Keratinocyte (primary cell): ENCODE results near the gene NDUFS6. TPM values are rescaled to one million over a fixed set of nuclear protein-coding genes. Genes with fewer than 3 reads are reported as not detected.

Experiments
- DNase-seq: peaks from one replicate; pipeline ENCODE4 v3.0.0-alpha.2; 2011; ENCODE audit warnings: low read depth, missing footprints, low spot score
- FAIRE-seq: peaks from 2 replicates; lab custom pipeline; 2011; peaks lifted over from hg19 to GRCh38; lab: Jason Lieb, UNC
- H2AFZ ChIP-seq: 2 replicates; pipeline ENCODE4 v1.6.0; 2012; ENCODE audit warnings: low read length, control low read depth, inconsistent platforms; ENCODE audit not compliant: control insufficient read depth
- H3K27ac ChIP-seq: 2 replicates; pipeline ENCODE4 v1.5.1; 2011; ENCODE audit warnings: low read length; ENCODE audit not compliant: control insufficient read depth, insufficient read depth
- H3K27me3 ChIP-seq: 3 replicates; pipeline ENCODE4 v1.6.0; 2011; ENCODE audit warnings: low read length; ENCODE audit not compliant: control insufficient read depth, insufficient read depth; ENCODE audit errors: extremely low read depth
- H3K36me3 ChIP-seq, 2 experiments: 2 replicates in 1 of 2; 3 replicates in 1 of 2; pipeline ENCODE4 v1.5.1; 2011; ENCODE audit warnings: low read length in 2 of 2, mild to moderate bottlenecking in 1 of 2; ENCODE audit not compliant: control insufficient read depth in 2 of 2, insufficient read depth in 2 of 2; ENCODE audit errors: extremely low read depth in 1 of 2
- H3K4me1 ChIP-seq: 3 replicates; pipeline ENCODE4 v1.5.1; 2011; ENCODE audit warnings: low read length; ENCODE audit not compliant: control insufficient read depth, insufficient read depth; ENCODE audit errors: extremely low read depth
- H3K4me2 ChIP-seq: 3 replicates; pipeline ENCODE4 v1.6.0; 2011; ENCODE audit warnings: low read depth, low read length; ENCODE audit not compliant: control insufficient read depth, insufficient read depth; ENCODE audit errors: extremely low read depth
- H3K4me3 ChIP-seq, 3 experiments: fragments of 200-600 bp in 1 of 3; sonication (generic) in 1 of 3; 2 replicates in 2 of 3; 3 replicates in 1 of 3; pipeline ENCODE4 v1.5.1; 2011 to 2016; ENCODE audit warnings: low read length in 3 of 3, mild to moderate bottlenecking in 3 of 3, control low read depth in 2 of 3, inconsistent platforms in 1 of 3, low read depth in 1 of 3, mixed read lengths in 1 of 3, mixed run types in 1 of 3, moderate library complexity in 1 of 3; ENCODE audit not compliant: control insufficient read depth in 2 of 3, insufficient read depth in 2 of 3; ENCODE audit errors: extremely low read depth in 1 of 3
- H3K79me2 ChIP-seq: 2 replicates; pipeline ENCODE4 v1.6.0; 2012; ENCODE audit warnings: low read length; ENCODE audit not compliant: control insufficient read depth, insufficient read depth
- H3K9ac ChIP-seq: 3 replicates; pipeline ENCODE4 v1.6.0; 2011; ENCODE audit warnings: low read length; ENCODE audit not compliant: control insufficient read depth, insufficient read depth; ENCODE audit errors: extremely low read depth
- H3K9me1 ChIP-seq: 3 replicates; pipeline ENCODE4 v1.6.0; 2011; ENCODE audit warnings: low read length; ENCODE audit not compliant: control insufficient read depth, insufficient read depth; ENCODE audit errors: extremely low read depth
- H3K9me3 ChIP-seq: 2 replicates; pipeline ENCODE4 v1.5.1; 2012; ENCODE audit warnings: low read depth, low read length; ENCODE audit not compliant: control insufficient read depth
- H4K20me1 ChIP-seq: 3 replicates; pipeline ENCODE4 v1.6.0; 2011; ENCODE audit warnings: low read length; ENCODE audit not compliant: control insufficient read depth, insufficient read depth; ENCODE audit errors: extremely low read depth
- CTCF ChIP-seq, 3 experiments: IDR thresholded peaks in 1 of 3; conservative IDR thresholded peaks in 1 of 3; optimal IDR thresholded peaks in 1 of 3; 2 replicates in 2 of 3; 3 replicates in 1 of 3; pipeline versions ENCODE3 to v1.5.1; 2011; ENCODE audit warnings: low read length in 3 of 3, mild to moderate bottlenecking in 3 of 3, moderate library complexity in 2 of 3, control low read depth in 1 of 3, inconsistent platforms in 1 of 3; ENCODE audit not compliant: insufficient read depth in 2 of 3; ENCODE audit errors: extremely low read depth in 1 of 3
- EZH2 ChIP-seq: IDR thresholded peaks from one replicate; pipeline ENCODE4 v1.6.1; 2012; ENCODE audit warnings: inconsistent platforms, mild to moderate bottlenecking, low read length, moderate library complexity
- dilution Hi-C: fragments of 300-500 bp; cut with MboI; formaldehyde crosslinking; loops from one replicate; pipeline ENCODE4 v1.7.0; 2020; ENCODE audit warnings: low sequenced_read_pairs; ENCODE audit not compliant: extremely low pct_ligation_motif_present
- polyA plus RNA-seq, 5 experiments: library from polyadenylated mRNA; depleted of rRNA in 3 of 5; stranded (reverse) in 3 of 5; stranded (forward) in 1 of 5; unstranded in 1 of 5; fragments of >200 nt; gene quantifications; 1 replicate in 1 of 5; 2 replicates in 3 of 5; 3 replicates in 1 of 5; pipeline versions ENCODE4 v1.2.1 to v1.2.3, GENCODE V29; 2011 to 2012; ENCODE audit warnings: missing spikeins in 2 of 5, low read depth in 1 of 5, low replicate concordance in 1 of 5

NDUFS6 gene
- polyA plus RNA-seq, 1 donor (not counting 4 experiments of a cell fraction or from before 2014, with no cell fraction given): 66.3 TPM

- no peaks in the 10 kb centered on the region for H4K20me1 ChIP-seq
- H3K36me3 ChIP-seq: no peaks in the 10 kb centered on the region
- no peak overlapping the region for H2AFZ ChIP-seq
- FAIRE-seq (no peak), DNase-seq (no peak)
- peaks cover 25% of the 10 kb centered on the region for H3K27me3 ChIP-seq
- H3K4me3 ChIP-seq: no peak overlapping the region
- TF ChIP-seq EZH2: peak; percentile 14
- no peak for TF ChIP-seq CTCF (optimal IDR thresholded peaks at IDR 0.05 in 1 of 3, IDR thresholded peaks at IDR 0.05 in 1 of 3, conservative IDR thresholded peaks at IDR 0.05 in 1 of 3; ENCODE audit: extremely low read depth in 1 of 3, insufficient read depth in 2 of 3, low read length in 3 of 3)
- dilution Hi-C loops: no loop called here
- H3K9me3 ChIP-seq: no peaks in the 10 kb centered on the region
- no peak overlapping the region for H3K27ac ChIP-seq
- no peaks in the 10 kb centered on the region for H3K79me2 ChIP-seq
- no peak overlapping the region for H3K4me2 ChIP-seq
- no peak overlapping the region for H3K9ac ChIP-seq
- H3K4me1 ChIP-seq: no peaks in the 10 kb centered on the region
- no peaks in the 10 kb centered on the region for H3K9me1 ChIP-seq
Measured at GRCh38 chr5:1865486-1865885, 64.3 kb downstream of the NDUFS6 start.

Other genes with a start within 250 kb of the NDUFS6 start
- 84.2 to 152 TPM (median 121 TPM) in 3 replicates for gene MRPL36, start 1.6 kb upstream of the NDUFS6 start, polyA plus RNA-seq
- gene IRX4, start 81.5 kb downstream of the NDUFS6 start, polyA plus RNA-seq: 14.6 to 34.2 TPM (median 18.2 TPM) in 3 replicates